ENCODE results near the gene VAV2.

VAV2 gene

DNA sequence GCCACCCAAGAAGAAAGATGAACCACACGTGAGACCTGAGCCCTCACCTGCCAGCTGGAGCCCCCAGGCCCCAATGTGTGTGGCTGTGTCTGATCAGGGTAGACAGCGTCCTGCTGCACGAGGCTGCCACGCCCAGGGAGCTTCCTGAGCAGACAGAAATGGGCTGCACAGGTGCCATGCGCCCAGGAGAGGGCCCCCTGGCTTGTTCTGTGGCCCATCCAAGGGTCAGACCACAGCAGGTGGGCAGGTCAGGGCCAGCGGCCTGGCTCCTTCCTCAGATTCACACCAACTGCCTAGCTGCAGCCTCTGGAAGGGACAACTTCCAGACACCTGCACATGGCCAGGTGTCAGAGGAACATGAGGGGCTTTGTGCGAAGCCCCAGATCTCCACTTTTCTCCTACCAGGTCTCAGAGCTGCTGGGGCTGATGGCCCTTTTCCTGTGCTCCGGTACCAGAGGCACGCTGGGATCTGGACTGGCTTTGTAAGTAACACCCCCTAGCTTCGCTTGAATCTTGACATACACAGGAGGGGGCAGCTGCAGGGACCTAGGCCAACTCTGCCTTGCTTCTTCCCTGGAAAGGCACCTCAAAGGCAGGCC, 264.7 kb downstream of the VAV2 start:
- FAIRE-seq = no peak

GRCh38 chr9:133726401-133727276, 265.5 kb downstream of the VAV2 start:
- no peak for FAIRE-seq
- no peak for DNase-seq (ENCODE audit: insufficient read length, low spot score)

More for the DNA sequence above, 264.7 kb downstream of the VAV2 start:
- no peak for DNase-seq (ENCODE audit: insufficient read length, low spot score)

GRCh38 chr9:133725886-133726285, 266.2 kb downstream of the VAV2 start:
- no peak for FAIRE-seq
- no peak for DNase-seq (ENCODE audit: insufficient read length, low spot score)

GRCh38 chr9:133718563-133719315, 273.4 kb downstream of the VAV2 start:
- no peak for DNase-seq (ENCODE audit: insufficient read length, low spot score)
- FAIRE-seq = no peak

- no peak for FAIRE-seq
Observed at GRCh38 chr9:133717113-133718031, 274.8 kb downstream of the VAV2 start.

GRCh38 chr9:133716564-133717112, 275.5 kb downstream of the VAV2 start:
- DNase-seq (ENCODE audit: insufficient read length, low spot score) = no peak
- FAIRE-seq = no peak

More at GRCh38 chr9:133717113-133718031, 274.8 kb downstream of the VAV2 start:
- no peak for DNase-seq (ENCODE audit: insufficient read length, low spot score)

- DNase-seq (ENCODE audit: insufficient read length, low spot score) (no peak), FAIRE-seq (no peak)
Observed at GRCh38 chr9:133715866-133716563, 276.1 kb downstream of the VAV2 start.

DNA sequence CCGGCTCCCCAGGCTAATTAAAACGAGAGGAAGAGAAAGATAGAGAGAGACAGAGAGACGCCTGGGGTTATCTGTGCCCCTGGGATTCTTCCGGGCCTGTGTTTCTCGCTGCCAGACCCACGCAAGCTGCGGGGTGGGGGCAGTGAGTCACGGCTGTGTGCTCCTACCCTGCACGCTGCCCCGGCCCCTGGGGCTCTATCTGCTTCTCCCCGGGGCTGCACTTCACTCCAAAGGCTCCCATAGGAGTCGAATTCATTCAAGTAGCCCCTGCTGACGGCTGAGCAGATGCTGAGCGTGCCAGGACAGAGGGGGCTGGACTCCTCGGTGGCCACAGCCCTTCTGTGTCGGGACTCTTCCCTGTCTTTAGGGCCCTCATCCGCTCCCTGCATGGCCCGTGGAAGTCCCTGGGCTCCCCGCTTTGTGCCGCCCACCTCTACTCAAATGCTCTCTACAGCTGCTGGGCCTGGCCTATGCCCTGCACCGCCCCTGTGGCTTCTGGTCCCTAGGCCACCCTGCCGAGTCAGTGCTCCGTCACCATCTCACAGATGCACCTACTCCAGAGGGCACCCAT, 276.7 kb downstream of the VAV2 start:
- no peak for FAIRE-seq
- no peak for DNase-seq (ENCODE audit: insufficient read length, low spot score)

DNA sequence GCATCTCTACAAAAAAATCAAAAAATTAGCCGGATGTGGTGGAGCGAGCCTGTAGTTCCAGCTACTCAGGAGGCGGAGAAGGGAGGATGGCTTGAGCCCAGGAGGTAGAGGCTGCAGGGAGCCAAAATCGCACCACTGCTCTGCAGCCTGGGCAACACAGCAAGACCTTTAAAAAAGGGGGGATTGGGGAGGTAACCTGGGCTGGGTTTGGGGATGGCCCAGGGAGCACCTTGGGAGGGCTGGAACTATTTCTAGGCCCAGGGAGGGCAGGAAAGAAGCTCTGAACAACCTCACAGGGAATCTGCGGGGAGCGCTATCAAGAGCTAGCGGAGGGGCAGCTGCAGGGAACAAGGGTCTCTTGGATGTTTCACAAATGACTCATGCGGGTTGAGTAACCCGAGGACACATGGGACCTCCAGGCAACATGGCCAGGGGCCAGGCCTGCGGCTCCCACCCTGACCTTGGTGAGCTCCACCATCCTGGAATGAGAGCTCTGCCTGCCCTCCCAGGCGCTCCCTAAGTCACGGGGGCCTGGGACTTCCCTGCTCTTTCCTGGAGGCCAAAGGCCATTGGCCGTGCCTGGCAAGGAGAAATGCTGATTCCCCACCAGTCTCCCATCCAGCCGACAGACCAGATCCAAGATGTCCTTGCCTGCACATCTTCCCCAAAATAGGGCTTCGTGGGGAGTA, 277.4 kb downstream of the VAV2 start:
- no peak for FAIRE-seq
- no peak for DNase-seq (ENCODE audit: insufficient read length, low spot score)

- no peak for DNase-seq (ENCODE audit: insufficient read length, low spot score)
- FAIRE-seq = no peak
Observed at GRCh38 chr9:133713960-133714495, 278.1 kb downstream of the VAV2 start.

DNA sequence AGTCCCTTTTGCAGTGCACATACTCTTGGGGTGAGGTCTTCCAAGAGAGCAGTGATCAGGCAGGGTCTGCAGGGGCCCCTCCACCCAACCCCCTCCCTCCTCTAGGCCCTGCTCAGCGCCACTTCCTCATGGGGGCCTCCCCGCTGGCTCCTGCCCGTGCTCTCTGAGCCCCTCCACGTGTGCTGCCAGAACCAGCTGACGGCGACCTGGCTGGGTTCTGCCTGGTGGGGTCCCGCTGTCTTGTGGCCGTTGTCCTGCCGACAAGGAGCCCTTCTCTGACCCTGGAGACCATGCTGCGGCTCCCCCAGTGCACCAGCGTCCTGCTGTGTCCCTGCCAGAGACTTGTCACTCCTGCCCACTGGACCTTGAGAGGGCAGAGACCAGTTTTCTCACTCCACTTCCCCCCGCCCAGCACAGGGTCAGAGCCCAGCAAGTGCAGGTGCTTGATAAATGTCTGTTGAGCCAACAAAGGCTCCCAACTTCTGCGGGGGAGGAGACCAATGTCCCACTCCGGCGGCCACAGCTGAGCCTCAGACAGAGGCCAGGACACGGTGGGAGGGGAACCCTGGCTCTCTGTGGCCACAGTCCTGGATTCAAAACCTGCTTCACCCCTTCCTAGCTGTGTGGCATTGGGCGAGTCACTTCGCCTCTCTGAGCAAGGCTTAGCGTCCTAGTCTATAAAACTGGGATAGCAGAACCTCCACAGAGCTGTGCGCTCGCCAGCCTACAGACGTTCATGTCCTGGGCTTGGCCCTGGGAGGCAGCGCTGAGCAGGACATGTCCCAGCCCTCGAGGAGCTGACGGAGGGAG, 278.8 kb downstream of the VAV2 start:
- FAIRE-seq (no peak), DNase-seq (ENCODE audit: insufficient read length, low spot score) (no peak)

DNA sequence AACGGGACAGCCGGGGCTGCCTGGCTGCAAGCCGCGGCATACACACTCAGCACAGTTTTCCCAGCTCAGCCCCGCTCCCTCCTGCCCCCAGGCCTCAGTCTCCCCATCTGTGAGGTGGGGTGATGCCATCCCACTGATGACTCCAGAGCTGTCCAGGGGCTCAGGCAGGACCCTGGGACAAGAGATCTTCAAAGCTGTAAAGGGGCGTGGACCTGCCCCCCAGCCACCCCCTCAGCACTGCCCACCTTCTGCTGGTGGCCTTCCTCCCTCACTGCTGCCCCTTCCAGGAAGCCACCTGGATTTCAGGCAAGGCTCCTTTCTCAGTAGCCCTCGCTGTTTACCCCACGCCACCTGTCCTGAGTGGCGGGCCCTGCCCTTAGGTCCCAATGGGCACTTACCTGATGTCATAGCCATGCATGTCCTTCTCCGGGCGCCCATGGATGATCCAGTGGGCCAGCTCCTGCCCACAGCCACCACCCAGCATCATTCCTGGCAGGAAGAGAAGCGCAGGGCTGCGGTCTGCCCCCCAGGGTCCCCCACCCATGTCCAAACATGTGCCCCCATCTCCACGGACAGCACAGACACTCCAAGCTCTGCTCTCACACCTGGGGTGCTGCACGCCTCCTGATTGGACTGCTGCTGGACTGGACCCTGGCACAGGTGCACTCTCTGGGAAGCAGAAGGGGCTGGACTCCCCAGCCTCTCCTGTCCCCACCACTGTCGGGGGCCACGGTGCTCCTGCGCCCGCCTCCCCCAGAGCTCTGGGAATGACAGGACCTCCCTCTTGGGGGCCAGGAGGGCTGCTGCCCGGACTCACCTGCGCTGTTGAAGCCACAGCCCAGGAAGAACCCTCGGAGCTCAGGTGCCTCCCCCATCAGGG, 279.7 kb downstream of the VAV2 start:
- FAIRE-seq = no peak

More for the DNA sequence above, 279.7 kb downstream of the VAV2 start:
- no peak for DNase-seq (ENCODE audit: insufficient read length, low spot score)

All from GM19239 (cell line).